Stimulated activated CD4-positive, alpha-beta T cell treated with anti-CD3 and anti-CD28 coated beads, Interleukin-15, amount 100 ng/mL, for 1 hour (primary cell): Measurements from ENCODE around the gene HPS5.

ENCODE experiments used
- DNase-seq, 2 donors: peaks; one replicate each; pipeline ENCODE4 v3.0.0-alpha.2; 2020; ENCODE audit warnings: low read depth in 1 of 2, low spot score in 1 of 2

The HPS5 gene

DNA sequence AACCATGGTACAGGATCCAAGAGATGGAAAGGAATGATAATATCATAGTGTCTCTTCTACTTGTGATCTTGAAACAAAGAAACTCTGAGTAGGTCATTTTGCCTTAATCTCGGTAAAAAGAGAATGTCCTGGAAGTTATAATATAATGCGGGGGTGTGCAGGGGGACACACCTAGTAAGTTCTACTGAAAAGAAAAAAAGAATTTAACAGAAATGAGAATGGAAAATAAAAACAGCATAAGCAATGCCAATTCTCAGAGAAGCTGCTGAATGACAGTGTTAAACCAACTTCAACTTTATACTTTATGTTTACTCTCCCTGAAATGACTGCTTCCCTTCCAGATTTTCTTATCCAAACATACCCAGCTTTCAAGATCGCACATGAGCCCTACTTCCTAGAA, 2.0 kb downstream of the HPS5 start:
- DNase-seq = no peak

DNA sequence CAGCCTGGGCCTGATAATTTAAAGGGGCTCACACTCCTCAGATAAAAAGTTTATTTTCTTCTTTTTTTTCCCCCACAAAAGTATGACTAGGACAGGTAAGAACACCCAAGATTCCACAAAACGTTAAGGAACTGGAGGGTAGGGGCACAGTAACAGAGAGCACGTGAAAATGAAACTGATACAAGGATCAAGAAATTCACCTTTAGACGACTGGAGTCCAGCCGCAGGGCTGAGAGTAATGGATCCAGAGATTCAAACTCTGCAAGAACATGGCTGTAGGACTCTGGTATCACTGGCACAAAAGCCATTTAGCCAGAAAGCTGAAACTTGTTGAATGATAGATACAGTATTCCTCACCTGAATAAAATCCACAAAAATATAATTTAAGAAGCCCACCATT, 4.4 kb downstream of the HPS5 start:
- no peak for DNase-seq

- DNase-seq = no peak
Measured at GRCh38 chr11:18315893-18316292, 6.0 kb downstream of the HPS5 start.

DNA sequence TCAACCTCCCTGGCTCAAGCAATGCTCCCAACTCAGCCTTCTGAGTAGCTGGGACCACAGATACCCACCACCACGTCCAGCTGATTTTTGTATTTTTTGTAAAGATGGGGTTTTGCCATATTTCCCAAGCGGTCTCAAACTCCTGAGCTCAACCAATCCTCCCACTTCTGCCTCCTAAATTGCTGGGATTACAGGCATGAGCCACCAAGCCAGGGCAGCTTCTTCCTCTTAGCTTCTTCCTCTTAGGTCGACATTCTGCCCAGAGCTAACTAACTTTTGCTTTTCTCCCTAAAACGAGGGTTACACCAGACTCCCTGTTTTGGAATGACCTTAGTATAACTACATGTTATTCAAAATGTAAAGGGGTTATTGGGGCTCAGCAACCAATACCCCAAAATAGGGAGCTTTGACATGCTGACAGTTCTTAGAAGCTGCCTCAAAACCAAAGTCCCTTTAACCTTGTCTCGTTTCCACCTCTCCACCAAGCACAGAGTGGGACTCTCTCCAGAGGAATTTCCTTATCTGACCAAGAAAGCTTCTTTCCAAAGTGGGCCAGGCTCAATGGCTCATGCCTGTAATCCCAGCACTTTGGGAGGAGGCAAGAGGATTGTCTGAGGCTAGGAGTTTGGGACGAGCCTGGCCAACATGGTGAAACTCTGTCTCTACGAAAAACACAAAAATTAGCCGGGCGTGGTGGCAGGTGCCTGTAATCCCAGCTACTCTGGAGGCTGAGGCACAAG, 7.0 kb downstream of the HPS5 start:
- no peak for DNase-seq

DNA sequence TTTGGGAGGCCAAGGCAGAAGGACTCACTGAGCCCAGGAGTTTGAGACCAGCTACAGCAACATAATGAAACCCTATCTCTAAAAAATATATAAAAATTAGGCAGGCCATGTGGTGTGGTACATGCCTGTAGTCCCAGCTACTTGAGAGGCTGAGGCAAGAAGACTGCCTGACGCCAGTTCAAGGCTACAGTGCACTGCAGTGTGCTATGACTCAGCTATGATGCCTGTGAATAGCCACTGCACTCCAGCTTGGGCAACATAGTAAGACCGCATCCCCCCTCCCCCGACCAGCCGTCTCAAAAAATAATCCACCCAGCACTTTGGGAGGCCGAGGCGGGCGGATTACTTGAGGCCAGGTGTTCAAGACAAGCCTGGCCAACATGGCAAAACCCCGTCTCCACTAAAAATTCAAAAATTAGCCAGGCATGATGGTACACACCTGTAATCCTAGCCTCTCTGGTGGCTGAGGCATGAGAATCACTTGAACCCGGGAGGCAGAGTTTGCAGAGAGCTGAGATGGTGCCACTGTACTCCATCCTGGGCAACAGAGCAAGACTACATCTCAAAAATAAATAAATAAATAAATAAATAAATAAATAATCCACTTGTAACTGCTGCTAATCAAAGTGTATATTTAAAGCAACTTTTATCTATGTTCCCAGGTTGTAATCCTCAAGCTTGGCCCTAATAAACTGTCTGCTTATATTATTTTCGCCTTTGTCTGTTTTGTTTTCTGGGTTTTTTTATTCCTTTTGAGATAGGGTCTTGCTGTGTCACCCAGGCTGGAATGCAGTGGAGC, 7.8 kb downstream of the HPS5 start:
- no peak for DNase-seq

DNA sequence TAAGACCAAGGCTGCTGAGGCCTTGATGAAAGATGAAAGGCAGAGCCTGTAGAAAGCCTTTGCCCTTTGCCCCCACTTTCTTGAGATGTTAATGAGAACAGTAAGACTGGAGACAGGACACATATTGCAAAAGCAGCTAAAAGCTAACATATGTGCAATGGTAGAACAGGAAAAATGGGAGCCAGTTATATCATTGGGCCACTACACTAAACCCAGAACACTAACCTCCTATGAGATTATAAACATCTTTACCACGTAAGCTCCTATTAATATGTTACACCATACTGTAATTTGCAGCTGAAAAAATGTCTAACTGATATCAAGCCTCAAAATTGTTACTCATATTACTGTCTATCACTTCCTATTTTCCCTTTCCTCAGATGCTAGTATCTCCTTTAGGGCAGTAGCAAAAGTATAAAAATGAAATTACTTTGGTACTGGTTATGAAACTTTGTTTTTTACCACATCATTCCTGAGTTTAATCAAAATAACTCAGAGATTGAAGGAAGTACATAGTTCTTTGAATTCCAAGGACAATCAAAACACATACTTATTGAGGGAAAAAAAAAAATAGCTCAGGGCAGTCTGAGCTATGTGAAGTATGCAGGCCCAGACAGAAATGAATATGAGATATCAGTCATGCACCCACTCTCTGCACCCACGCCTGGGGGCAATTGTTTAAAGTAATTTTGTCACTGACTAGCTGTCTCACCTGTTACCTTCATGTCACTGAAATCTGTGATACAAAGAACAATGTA, 9.1 kb downstream of the HPS5 start:
- no peak for DNase-seq

GRCh38 chr11:18312012-18312411, 9.9 kb downstream of the HPS5 start:
- no peak for DNase-seq

DNA sequence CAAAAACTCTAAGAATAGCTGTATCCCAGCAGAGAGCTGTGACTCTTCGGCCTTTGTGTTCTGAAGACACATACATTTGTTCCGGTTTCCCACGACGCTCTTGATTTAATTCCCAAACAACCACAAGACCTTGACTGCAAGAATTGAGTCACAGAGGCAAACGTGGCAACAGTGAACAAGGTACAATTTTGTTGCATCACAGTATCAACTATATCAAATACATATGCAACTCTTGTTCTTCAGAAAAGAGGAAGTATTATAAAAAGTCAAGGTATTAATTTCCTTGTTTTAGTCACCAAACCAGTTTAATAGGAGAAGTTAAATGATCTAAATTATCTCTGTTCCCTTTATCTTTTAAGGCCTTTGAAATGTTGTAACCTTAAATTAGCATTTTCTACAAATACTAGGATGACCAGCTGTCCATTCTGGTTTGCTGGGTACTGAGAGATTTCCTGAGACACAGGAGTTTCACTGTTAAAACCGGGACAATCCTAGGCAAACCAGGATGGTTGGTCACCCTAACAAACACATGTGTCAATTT, 11.1 kb downstream of the HPS5 start:
- DNase-seq = no peak

DNA sequence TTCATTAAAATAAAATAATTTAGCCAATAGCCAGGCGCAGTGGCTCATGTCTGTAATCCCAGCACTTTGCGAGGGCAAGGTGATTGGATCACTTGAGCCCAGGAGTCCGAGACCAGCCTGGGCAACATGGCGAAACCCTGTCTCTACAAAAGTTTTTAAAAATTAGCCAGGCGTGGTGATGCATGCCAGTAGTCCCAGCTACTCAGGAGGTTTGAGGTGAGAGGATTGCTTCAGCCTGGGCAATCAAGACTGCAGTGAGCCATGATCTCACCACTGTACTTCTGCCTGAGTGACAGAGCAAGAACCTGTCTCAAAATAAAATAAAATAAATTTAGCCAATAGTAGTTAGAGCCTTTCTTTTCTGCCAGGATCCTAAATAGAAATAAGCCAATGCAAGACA, 12.2 kb downstream of the HPS5 start:
- no peak for DNase-seq

- DNase-seq = no peak
Measured at GRCh38 chr11:18308242-18308641, 13.7 kb downstream of the HPS5 start.

DNA sequence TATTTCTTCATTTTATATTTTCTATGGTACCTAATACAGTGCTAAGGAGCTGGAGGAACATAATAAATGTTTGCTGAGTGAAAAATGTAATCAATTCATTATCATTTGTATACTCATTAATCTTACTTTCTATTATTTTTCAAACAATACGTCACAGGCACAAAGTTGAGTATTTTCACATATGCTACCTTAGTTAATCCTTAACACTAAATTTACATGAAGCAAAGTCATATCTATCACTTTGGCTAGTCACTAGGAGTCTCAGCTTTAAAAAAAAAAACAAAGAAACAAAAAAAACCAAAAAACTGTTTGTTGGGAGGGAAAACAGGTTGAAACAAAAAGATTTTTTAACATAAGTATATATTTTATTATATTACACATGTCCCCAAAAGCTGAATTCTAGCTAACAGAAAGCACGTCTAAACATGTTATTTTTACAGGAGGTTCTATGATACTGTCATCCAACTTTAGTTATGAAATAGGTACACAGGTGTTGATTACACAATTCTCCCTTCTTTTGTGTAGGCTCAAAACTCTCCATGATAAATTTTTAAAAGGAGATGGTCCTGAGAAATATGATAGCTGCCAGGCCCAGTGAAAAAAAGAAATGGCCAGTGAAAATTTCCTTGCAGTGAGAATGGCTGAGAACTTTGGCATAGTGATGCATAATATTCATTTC, 14.3 kb downstream of the HPS5 start:
- DNase-seq = no peak

DNA sequence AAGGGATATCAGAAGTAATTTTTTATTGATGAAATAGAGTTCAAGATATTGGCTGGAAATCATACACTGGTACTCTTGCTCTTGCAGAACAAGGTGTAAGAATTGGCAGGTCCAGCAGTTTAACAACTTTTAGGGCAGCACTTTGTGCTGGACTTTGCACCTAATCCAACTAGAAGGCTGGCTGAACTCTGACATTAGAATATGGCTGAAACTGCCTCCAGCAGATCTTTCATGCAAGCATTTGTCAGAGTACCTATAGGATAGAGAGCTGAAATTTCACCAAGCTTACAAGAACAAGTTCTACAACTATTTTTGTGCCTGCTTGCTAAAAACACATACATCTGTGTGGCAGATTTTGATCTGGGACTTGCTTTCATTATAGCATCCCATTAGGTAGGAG, 17.2 kb downstream of the HPS5 start:
- no peak for DNase-seq

- DNase-seq = no peak
Measured at GRCh38 chr11:18299721-18300120, 22.2 kb downstream of the HPS5 start.

DNA sequence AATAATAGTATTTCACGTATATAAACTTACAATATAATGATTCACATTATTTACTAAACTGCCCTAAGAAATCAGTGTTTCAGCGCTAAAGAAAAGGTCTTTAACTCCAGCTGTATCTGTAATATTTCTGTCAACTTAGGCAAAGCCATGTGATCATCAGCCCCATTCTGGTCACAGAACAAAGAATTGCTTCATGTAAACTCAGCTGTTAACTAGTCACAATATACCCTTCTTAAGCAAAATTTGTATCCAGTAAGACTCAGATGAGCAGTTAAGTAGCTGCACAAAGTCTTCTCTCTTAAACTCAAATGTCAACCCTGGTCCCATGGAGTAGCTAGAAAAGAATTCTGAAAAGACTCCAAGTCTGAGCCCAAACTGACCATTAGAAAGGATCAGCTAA, 26.6 kb downstream of the HPS5 start:
- no peak for DNase-seq

DNA sequence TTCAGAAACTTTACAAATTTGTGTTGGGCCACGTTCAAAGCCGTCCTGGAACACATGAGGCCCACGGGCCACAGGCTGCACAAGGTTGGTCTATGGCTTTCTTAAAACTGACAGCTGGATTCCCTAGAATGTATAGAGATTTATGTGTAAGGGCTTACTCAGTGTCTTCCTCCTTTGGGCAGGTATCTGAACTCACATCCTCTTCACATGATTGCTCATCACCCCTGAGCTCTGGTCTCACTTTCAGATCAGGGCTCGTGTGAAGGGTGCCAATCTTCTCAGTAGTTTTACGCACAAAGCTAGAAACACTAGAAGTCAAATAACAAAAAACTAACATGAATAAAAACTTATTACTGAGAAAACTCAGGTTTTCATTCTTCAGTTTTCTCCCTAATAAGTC, 27.1 kb downstream of the HPS5 start:
- DNase-seq = no peak

GRCh38 chr11:18288911-18289310, 33.0 kb downstream of the HPS5 start:
- no peak for DNase-seq

- no peak for DNase-seq
Measured at GRCh38 chr11:18285841-18286240, 36.1 kb downstream of the HPS5 start.

DNA sequence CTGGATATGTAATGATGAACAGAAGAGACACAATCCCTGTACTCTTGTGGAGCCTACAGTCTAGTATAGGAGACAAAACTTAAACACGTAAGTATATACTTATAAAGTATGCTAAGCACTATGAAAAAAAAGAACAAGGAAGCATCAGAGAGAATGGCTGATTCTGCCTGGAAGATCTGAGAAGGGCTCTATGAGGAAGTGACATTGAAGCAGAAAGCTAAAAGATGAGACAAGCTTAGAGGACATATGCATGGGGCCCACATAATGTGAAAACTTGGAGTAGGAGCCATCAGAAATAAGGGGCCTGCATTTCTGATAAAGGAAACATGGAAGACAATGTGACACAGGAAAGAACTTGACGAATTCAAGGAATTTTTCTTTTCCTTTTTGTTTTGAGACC, 39.3 kb downstream of the HPS5 start:
- no peak for DNase-seq

DNA sequence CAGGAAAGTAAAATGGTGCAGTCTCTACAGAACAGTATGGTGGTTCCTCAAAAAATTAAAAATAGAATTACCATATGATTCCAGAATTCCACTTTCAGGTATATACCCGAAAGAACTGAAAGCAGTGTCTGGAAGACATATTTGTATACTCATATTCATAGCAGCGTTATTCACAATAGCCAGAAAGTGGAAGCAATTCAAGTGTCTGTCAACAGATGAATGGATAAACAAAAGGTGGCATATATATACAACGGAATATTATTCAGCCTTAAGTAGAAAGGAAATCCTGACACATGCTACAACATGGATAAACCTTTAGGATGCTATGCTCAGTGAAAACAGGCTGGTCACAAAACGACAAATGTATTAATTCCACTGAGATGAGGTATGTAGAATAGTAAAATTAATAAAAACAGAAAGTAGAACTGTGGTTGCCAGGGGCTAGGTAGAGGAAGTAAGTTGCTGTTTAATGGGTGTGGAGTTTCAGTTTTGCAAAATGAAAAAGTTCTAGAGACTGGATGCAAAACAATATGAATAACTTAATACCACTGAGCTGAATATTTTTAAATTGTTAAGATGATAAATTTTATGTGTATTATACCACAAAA, 41.4 kb downstream of the HPS5 start:
- DNase-seq = no peak

- DNase-seq = no peak
Measured at GRCh38 chr11:18277565-18278271, 44.2 kb downstream of the HPS5 start.
